HG03280 (cell line): ENCODE data around the gene CACTIN.
"Not testable (repeated sequence)": the region's sequence is repeated elsewhere in the genome, so short reads cannot be mapped to it uniquely, and the experiment has no call there.

Source experiments
- ATAC-seq: cut with Tn5 transposase; IDR thresholded peaks from one replicate; pipeline ENCODE4 v1.9.1; 2021; ENCODE audit warnings: mild to moderate bottlenecking, moderate library complexity; ENCODE audit not compliant: unreplicated experiment

The CACTIN gene

DNA sequence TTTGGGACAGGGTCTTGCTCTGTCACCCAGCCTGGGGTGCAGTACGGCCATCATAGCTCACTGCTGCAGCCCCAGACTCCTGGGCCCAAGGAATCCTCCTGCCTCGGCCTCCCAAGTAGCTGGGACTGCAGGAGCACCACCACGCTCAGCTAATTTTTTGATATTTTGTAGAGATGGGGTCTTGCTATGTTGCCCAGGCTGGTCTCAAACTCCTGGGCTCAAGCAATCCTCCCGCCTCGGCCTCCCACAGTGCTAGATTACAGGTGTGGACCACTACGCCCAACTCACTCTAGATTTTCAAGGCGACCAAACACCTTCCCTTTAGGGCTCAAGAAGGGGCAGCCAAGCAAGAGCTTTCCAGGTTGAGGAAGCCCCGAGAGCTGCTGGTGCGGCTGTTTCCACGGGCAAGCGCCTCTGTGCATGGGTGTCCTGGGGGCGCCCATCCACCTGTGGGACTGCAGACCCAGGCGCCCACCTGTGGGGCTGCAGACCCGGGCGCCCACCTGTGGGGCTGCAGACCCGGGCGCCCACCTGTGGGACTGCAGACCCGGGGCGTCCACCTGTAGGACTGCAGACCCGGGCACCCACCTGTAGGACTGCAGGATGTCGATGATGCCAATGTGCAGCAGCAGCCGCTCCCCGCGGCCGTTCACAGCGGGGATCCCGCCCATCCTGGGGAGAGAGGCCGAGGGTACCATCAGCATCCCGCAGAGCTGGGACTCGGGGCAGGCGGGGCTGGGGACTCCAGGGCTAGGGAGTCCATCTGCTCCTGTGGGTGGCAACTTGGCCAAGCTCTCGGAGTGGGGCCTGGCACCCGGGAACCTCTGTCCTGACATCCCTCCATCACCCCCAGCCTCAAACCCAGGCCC lies 21.7 kb upstream of the CACTIN start:
- no peak for ATAC-seq

DNA sequence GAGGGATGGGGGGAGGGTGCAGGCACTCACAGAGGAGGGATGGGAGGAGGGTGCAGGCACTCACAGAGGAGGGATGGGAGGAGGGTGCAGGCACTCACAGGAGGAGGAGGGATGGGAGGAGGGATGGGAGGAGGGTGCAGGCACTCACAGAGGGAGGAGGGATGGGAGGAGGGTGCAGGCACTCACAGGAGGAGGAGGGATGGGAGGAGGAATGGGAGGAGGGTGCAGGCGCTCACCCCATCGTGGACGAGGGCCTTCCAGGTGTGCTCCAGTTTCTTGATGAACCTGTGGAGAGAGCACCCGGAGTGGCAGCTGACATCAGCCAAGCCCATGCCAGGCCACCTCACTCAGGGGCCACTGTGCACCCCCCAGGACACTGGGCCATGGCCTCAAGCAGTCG lies 20.5 kb upstream of the CACTIN start:
- ATAC-seq: not testable (repeated sequence)

DNA sequence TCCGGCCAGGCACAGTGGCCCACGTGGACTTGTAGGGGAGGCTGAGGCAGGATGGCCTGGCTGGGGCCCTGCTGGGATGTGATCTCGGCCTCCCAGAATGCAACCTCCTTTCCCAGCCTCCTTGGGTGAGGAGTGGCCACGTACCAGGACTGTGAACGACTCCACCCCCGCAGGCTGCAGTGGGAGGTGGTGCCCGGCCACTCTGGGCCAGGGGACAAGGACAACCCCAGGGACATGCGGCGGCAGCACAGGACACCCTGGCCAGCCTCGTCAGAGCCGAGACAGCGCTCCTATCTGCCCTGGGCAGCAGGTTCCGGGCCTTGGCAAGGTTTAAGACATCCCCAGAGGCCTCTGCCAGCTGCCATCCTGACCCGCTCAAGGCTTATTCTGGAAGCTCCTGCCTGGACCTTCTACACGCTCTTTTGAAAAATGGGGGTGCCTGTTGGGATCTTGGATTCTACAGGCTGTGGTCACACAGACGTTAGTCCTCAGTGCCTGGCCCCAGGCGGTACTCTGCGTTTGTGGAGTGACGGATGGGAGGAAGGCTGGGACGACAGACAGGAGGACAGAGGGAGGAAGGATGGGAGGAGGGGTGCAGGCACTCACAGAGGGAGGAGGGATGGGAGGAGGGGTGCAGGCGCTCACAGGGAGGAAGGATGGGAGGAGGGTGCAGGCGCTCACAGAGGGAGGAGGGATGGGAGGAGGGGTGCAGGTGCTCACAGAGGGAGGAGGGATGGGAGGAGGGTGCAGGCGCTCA lies 19.9 kb upstream of the CACTIN start:
- ATAC-seq: no peak

DNA sequence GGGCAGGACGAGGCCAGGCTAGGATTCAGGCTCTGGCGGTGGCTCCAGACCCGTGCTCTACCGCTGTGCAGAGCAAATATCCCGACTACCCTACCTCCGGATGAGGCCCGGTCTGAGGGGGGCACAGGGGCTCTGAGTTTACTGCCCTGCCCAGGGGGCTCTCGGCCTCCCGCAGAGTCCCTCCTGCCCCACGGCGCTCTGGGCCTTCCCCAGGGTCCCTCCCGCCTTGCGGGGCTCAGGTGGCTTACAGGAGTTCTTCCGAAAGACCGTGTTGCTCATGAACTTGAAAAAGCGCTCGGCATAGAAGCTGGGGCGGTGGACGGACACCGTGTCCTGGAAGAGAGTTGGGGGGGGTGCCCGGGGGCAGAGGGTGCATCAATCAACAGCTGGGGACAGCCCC lies 19.1 kb upstream of the CACTIN start:
- ATAC-seq: no peak

DNA sequence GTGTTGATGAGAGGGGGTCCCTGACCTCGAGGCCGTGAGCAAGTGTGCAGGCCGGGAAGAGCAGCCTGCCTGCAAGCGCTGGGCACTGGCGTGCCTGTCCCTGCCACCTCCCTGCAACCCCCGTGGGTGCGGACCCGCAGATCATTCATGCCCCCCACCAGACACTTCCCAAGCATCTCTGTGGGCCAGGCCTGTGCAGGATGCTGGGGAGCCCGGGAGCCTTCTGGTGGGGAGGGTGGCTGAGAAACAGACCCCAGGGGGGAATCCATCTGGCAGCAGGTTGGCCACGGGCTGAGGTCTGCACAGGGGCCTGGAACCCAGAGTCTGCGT lies 18.4 kb upstream of the CACTIN start:
- ATAC-seq: no peak

DNA sequence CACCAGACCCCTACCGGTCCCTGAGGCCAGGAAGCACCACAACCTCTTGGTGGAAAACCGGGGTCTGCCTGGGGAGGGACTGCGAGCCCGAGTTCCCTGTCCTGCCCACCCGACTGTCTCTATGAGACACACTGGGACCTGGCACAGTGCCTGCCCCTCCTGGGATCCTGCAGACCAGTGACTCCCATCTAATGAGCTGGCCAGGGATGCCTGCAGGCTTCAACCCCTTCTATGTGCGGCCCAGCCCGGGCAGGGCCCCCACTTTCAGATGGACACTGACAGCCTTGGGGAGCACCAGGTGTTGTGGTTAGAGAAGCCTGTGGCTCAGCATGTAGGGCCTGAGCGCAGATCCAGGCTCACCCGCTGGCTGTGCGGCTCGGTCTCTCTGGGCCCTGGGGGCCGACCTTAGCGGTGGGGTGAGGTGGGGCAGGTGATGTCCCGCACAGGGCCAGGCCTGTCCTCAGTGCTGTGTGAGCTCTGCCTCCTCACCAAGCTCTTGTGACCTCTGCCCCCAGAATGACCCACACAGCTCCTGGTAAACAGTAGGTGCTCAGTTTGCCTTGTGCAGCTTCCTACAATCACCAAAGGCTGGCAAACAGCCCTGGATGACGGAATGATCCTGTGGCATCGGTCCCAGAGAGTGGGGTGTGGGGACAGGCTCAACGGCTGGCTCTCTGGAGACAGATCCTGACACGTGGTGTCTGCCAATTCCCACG lies 17.9 kb upstream of the CACTIN start:
- no peak for ATAC-seq

DNA sequence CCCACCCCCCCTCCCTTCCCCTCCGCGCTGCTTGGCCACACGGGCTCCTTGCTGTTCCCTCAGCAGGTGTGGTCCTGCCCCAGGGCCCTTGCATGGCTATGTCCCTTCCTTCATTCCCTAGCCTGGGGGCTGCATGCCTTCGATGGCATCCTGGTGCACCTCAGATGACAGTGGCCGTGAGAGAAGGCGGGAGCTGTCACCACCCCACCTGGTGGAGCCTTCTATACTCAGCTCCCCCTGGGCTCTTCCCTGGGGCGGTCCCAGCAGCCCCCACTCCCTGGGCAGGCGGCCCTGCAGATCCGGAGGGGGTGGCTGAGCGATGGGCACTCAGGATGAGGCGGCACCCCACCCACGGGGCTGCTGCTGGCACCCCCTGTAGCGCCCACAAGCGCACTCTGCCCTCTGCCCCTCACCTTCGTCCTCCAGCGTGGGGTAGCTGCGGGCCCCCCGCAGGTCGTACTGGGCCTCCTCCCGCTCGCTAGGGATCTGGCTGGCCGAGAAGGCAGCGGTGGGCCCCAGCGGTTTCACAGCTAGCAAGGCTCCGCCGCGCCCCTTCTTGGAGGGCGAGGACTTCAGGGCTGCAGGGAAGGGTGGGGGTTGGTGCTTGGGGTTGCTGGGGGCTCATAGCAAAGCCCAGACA lies 17.2 kb upstream of the CACTIN start:
- no peak for ATAC-seq

DNA sequence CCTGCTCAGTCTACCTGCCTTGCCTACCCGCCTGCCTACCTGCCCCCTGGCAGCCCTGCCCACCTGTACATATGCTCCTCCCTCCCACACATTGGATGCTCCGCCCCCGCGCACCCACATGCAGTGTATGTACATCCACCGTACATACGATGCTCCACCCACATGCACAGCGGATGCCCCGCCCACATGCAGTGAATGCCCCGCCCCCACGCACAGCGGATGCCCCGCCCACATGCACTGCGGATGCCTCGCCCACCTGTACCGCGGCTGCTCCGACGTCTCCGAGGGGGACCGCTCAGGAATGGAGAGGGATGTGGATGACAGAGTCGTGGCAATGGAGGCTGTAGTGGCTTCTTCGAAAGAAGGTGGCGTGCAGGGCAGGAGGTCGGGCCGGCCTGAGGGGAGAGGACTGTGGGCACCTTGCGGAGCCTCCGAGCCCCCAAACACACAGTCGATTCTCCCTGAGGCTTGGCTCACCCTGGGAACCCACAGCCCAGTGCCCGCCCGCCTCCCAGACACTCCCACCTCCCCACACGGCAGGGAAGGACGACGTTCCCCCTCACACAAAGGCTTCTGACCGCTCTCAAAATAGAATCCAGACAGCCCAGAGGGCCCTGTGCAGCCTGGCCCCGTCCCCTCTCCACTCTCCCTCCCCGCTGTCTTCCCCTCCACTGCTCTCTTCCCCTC lies 16.5 kb upstream of the CACTIN start:
- ATAC-seq: no peak

DNA sequence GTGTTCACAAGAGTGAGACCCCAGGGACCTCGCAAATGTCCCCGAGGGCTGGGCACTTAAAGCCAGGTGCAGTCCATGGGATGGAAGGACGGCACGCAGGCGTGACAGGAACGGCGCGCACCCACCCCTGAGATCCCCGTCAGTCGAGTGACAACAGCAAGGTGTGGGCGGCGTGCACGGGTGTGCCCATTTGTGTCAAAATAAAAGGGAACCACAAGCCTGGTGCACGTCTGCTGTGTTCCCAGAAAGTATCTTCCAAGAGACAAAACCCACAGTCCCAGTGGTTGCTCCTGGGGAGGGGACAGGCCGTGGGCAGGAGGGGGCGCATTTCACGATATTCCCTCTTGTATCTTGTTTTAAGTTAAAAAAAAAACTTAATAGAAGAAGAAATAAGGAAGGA lies 15.7 kb upstream of the CACTIN start:
- ATAC-seq: no peak

DNA sequence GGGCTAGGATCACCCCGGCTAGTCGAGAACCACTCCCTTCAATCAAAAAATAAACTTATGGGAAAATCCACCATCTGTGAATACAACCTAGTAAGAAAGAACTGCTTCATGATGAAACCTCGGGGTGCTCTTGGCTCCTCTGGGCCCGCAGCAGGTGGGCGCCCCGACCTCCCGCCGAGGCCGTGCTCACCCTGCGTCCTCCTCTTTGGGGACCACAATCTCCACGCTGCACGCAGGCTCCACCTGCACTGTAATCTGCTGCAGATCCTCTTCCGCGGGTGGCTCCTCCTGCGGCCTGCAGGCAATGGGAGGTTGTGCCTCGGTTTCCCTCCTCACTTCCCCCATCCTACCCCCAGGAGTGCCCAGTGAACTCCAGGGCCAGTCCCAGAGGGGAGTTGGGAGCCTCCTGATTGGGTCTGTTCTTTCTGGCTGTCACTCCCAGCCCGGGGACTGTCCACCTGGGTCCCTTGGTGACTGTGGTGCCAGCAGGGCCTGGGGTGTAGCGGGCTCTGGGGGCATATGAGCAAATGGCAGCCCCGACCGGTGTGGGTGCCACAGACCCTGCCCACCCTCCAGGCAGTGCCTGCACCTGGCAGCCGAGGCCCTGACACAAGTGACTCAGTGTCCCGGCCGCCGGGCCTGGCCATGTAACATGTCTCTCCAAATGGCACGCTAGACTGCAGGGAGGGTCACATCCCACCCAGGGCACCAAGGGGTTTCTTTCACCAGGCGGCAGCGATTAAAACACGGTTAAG lies 15.1 kb upstream of the CACTIN start:
- no peak for ATAC-seq

DNA sequence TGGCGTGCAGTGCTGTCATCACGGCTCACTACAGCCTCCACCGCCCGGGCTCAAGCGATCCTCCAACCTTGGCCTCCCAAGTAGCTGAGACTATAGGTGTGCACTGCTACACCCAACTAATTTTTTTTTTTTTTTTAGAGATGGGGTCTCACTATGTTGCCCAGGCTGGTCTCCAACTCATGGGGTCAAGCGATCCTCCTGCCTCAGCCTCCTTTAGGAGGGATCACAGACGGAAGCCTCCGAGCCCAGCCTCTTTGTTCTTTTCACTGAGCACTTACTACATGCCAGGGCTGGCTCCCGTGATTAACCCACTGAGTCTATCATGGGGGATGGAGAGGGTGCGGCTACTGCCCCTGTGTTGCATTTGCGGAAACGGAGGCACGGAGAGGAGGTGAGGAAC lies 12.9 kb upstream of the CACTIN start:
- ATAC-seq: no peak

DNA sequence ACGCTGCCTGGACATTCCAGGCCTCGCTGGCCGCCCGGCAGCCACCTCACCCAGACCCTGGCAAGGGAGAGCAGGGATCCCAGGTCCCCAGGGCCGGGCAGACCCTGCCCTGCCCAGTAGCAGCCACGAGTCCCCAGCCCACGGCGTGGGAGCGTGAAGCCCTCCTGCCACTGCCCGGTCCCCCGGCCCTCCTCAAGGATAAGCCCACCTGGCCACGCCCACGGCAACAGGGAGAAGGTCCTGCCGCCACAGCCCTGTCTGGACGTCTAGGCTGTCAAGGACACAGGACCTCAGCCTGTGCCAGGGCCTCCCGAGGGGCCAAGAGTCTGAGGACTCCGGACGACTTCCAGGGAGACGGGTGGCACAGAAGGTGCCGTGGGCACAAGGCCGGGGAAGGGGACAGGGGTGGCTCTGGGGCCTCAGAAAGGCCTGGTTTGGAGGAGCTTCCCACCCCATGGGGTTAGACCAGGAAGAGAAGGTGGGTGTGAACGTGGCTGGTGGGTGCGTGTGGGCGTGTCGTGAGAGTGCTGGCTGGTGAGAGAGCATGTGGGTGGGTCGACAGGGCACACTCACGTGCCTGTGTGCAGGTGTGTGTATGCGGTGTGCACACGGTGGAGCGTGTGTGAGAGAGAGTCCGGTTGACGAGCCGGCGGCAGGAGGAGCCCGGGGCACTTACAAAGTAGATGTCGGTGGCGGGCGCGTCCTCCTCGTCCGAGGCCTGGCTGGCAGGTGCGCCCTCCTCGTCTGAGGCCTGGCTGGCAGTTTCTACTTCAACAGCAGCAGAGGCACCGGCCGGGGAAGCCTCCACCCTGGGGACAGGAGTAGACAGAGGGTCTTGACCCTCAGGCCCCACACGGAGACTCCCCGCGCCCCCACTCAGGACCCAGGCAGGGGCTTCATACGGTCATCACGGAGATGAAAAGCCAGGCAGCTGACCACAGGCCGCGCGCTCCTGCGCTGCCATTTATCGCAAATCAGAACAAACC lies 11.9 kb upstream of the CACTIN start:
- ATAC-seq: no peak

DNA sequence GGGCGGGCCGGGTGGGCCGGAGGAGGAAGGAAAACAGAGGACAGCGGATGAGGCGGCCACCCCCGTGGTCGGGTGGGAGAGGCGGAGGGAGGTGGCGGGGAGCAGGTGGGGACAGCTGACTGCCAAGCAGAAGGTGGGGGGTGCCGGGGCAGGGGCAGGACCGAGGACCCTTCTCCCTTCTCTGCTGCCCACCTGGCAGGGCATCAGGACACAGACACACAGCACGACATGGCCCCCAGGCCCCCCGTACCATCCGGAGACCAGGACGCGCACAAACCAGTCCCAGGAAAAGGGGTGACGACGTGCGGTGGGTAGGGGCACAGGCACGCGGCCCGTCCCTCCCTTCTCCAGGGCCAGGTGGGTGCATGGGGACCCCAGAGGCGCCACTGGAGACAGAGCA lies 11.0 kb upstream of the CACTIN start:
- no peak for ATAC-seq

DNA sequence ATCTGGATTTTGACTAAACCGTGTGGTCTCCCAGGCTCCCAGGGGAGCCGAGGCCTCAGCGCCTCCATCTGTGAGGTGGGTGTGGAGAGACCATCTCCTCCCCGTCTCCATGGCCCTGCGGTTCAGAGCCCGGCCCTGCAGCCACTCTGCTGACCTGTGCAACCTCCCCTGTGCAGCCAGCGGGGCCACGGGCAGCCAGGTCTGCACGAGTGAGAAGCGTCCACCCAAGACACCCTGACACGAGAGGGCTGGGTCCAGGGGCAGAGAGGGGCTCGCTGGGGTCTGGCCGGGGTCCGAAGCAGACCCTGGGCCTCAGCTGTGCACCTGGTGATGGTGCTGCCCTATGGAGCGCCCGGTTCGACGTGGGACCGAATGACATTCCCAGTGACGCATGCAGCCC lies 10.4 kb upstream of the CACTIN start:
- no peak for ATAC-seq

DNA sequence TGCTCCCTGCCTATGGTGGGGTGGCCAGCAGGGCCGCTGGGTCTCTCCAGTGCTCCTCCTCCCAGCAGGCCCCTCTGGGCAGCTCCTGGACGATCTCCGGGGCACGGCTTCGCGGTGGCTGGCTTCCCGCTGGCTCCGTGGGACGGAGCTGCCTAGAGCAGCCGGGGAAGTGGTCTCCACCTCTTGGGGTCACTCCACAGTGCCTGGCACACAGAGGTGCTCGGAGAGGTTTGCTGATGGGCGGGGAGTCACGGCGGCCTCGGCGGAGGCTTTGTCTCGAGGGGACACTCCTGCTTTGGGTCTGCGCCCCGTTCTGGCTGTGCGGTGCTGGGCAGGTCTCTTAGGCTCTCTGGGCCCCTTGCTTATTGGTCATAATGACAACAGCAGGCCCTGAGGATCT lies 9.9 kb upstream of the CACTIN start:
- no peak for ATAC-seq

DNA sequence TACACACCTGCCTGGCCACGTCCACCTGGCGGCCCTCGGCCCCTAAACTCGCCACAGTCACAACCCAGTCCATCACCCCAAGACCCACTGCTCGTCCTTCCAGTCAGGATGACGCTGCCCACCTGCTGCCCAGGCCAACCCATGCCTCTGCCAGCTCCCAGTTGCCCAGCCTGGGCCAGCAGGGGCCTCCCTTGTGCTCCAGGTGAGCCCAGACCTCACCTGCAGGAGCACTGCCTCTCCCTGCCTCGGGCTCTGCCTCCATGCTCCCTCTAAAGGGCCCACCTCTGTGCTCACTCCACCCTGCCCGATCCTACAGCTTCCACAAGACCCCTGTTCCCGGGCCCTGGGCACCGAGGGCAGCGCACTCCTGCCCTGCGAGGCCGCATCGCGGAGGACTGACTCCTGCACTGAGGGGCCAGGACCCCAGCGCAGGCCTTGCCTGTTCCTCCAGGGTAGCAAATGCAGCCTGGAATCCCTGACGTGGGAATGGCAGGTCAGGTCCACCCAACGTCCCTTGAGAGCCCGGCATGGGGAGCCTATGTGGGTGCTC lies 8.0 kb upstream of the CACTIN start:
- no peak for ATAC-seq

DNA sequence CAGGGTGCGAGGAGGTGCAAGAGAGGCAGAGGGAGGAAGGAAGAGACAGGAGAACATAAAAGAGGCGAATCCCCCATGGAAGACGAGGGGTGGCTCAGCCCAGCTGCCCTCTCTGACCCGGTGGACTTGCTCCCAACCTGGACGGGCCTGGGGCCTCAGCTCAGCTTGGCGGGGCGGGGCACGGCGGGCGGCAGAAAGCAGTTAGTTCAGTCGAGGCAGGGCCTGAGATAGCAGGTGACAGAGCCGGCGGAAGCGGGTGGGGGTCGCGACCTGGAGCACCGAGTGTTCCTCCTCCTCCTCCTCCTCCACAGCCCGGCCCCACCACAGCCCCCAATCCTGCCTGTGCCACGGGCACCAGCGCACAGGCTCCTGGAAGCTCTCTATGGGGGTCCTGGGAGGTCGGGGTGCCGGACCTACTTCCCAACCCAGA lies 7.0 kb upstream of the CACTIN start:
- ATAC-seq: no peak

DNA sequence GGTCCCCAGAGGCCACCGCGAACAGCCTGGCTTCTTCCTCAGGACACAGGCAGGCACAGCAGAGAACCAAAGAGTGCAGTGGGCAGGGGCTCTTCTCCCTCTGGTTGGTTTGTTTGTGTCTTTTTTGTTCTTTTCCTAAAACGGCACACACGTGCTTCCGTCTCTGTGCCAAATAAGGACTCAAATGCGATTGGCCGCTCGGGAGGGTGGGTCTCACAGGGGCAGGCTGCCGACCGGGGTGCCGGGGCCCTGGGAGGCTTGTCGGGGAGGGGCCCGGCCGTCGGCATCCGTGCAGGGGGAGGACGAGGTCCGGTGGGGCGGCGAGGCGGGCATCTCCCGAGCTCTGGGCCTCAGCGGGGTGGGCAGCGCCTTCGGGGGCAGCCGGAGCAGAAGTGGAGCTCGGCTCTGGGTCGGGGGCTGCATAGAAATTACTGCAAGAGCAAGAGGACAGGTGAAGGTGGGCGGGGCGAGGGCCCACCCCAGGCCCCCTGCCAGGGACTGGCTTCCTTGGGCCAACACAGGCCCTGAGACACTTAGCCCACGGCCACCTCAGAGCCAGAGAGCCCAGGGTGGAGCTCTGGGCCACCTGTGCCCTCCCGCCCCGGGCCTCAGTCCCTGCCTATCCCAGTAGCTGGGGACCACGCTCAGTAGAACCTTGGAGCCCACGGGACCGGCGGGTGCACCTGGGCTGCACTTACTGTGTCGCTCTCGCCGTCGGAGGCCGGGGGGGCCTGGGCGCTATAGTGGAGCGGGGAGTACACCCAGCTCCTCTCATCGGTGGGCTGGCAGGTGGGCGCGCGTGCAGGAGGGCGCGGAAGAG lies 6.4 kb upstream of the CACTIN start:
- ATAC-seq: no peak
